ENCODE measurements around the gene ERF. TPM values are rescaled to one million over a fixed set of nuclear protein-coding genes. Genes with fewer than 3 reads are reported as not detected.

Gene ERF
- total RNA-seq, 1 donor from 2014 or later = 109 TPM

- peak within 1 kb of the TSS; percentile 100 for H3K4me3 Mint-ChIP-seq (ENCODE audit: unreplicated experiment)
- peaks cover 34% of the 10 kb centered on the region for H3K4me1 Mint-ChIP-seq (ENCODE audit: unreplicated experiment)
- H3K9me3 Mint-ChIP-seq (ENCODE audit: unreplicated experiment) = no peaks in the 10 kb centered on the region
- DNase-seq (ENCODE audit: low spot score) = peak; percentile 96
- peaks cover 20% of the 10 kb centered on the region for H3K27me3 Mint-ChIP-seq (ENCODE audit: unreplicated experiment)
- peak within 1 kb of the TSS; percentile 95 for H3K27ac Mint-ChIP-seq (ENCODE audit: unreplicated experiment)
- peaks cover 29% of the 10 kb centered on the region for H3K36me3 Mint-ChIP-seq (ENCODE audit: low read depth, unreplicated experiment)
- TF ChIP-seq CTCF (IDR thresholded peaks at IDR 0.05; ENCODE audit: unreplicated experiment) = no peak
Observed at GRCh38 chr19:42219812-42220750, 34.8 kb downstream of the ERF start, which contains the start of gene ZNF526. TSS of gene ZNF526 (plus strand) at chr19:42220312. CDS start at chr19:42224404, 4,092 bp downstream.

DNA sequence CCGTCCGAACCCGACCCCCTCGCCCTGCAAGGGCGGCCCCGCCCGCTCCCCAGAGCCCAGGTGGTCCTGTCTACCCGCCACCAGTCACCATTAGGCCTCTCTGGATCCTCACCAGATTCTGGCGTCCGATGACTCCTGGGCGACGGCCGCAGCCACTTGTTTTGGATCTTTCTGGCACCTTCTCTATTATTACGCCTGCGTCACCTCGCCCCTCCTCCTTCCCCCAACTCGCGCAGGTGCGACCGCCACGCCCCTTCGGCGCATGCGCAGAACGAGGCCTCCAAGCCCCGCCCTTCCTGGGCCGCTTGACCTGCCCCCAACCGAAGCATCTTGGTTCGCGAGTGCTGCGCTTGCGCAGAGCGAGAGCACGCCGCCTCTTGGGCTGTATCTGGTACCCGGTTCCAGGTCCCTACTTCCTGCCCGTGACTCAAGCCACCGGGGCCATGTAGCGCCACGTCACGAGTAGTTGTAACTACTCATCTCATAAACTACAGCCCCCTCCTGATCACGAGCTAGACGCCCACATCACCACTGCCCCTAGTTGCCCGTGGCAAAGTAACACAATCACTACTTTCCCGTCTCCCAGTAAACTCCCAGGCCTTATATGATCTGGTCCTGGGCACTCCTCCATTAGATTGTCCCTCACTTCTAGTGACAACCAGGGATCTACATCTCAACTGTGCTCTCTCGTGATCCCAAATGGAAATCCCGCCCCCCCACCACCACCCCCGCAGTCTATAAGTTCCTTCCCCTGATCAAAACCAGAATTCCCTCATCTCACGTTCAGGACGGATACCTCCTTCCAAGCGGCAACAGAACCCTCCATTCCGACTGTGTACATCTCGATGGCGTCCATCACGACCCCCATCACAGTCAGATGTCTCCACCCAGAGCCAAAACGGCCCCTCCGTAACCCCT, 37.1 kb downstream of the ERF start, which contains the start of gene DEDD2:
DEDD2 (minus strand) TSS at position 158 of the 918 bp plus-strand sequence. CDS start 670 bp downstream, outside the sequence.
- no peak for TF ChIP-seq CTCF (IDR thresholded peaks at IDR 0.05; ENCODE audit: unreplicated experiment)
- Mint-ChIP-seq H3K9me3 (ENCODE audit: unreplicated experiment) (no peaks in the 10 kb centered on the region), H3K4me1 (ENCODE audit: unreplicated experiment) (peaks cover 38% of the 10 kb centered on the region), H3K27me3 (ENCODE audit: unreplicated experiment) (peaks cover 15% of the 10 kb centered on the region), H3K4me3 (ENCODE audit: unreplicated experiment) (peak within 1 kb of the TSS; percentile 95), H3K27ac (ENCODE audit: unreplicated experiment) (peak within 1 kb of the TSS; percentile 93), H3K36me3 (ENCODE audit: low read depth, unreplicated experiment) (peaks cover 36% of the 10 kb centered on the region)
- DNase-seq (ENCODE audit: low spot score) = peak; percentile 97

- DNase-seq (ENCODE audit: low spot score) = peak; percentile 47
- peak overlapping the region; percentile 95 for H3K4me3 Mint-ChIP-seq (ENCODE audit: unreplicated experiment)
- no peak for TF ChIP-seq CTCF (IDR thresholded peaks at IDR 0.05; ENCODE audit: unreplicated experiment)
Observed at GRCh38 chr19:42216653-42217519, 38.0 kb downstream of the ERF start.

DNA sequence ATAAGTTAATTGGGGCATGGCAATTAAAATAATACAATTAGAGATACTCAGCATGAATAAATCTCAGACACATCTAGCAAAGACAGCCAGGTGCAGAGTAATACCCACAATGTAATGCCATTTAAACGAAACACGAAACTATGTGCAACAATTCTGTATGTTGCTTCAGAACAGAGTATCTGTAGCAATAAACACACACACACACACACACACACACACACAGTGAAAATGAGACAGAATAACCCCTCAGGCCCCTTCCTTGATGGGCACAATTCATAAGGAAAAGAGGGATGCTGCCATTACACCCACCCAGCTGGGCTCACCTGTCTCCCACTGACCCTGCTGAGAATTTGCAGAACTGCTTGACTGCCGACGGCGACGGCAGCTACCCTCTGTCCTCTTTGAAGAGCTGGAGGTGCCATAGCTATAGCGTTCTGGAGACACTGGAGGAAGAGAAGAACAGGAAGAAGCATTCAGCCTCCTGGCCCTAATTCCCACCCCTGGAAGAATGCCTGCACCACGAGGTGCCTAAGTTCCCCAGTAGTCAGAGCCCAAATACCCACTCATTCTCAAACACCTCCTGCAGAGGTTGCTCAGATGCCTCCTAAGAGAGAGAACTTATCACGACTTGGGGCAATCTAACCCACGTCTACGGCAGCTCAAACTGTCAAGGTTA, 40.0 kb downstream of the ERF start:
- H3K9me3 Mint-ChIP-seq (ENCODE audit: unreplicated experiment) = no peaks in the 10 kb centered on the region
- H3K4me3 Mint-ChIP-seq (ENCODE audit: unreplicated experiment) = no peak overlapping the region
- H3K27me3 Mint-ChIP-seq (ENCODE audit: unreplicated experiment) = peaks cover 14% of the 10 kb centered on the region
- TF ChIP-seq CTCF (IDR thresholded peaks at IDR 0.05; ENCODE audit: unreplicated experiment) = no peak
- H3K4me1 Mint-ChIP-seq (ENCODE audit: unreplicated experiment) = peaks cover 29% of the 10 kb centered on the region
- DNase-seq (ENCODE audit: low spot score) = no peak
- H3K36me3 Mint-ChIP-seq (ENCODE audit: low read depth, unreplicated experiment) = peaks cover 35% of the 10 kb centered on the region
- H3K27ac Mint-ChIP-seq (ENCODE audit: unreplicated experiment) = no peak overlapping the region

More at GRCh38 chr19:42216653-42217519, 38.0 kb downstream of the ERF start:
- Mint-ChIP-seq H3K27ac (ENCODE audit: unreplicated experiment) (no peak overlapping the region), H3K9me3 (ENCODE audit: unreplicated experiment) (no peaks in the 10 kb centered on the region), H3K27me3 (ENCODE audit: unreplicated experiment) (peaks cover 14% of the 10 kb centered on the region), H3K4me1 (ENCODE audit: unreplicated experiment) (peaks cover 38% of the 10 kb centered on the region), H3K36me3 (ENCODE audit: low read depth, unreplicated experiment) (peaks cover 33% of the 10 kb centered on the region)

Data from endothelial cell (in vitro differentiated cells).